ENCODE data around the gene WASHC2A.

- TF ChIP-seq POLR2A (IDR thresholded peaks at IDR 0.05) (no peak), CTCF (IDR thresholded peaks at IDR 0.05) (no peak)
These were observed 46.1 kb upstream of the WASHC2A start for GRCh38 chr10:50021646-50022045.
